GM23338 (cell line): ENCODE data around the gene DUSP5. TPM values are rescaled to one million over a fixed set of nuclear protein-coding genes. Genes with fewer than 3 reads are reported as not detected.

Experiments used
- ATAC-seq: fragments of 200-7000 bp; cut with Tn5 transposase; 3 replicates; pipeline ENCODE4 v1.9.1; 2020
- DNase-seq: peaks from one replicate; pipeline ENCODE4 v3.0.0-alpha.2; 2015; ENCODE audit warnings: low spot score
- H2AFZ ChIP-seq: fragments of 200-600 bp; sonication (generic); 2 replicates; pipeline ENCODE4 v1.8.0; 2016; ENCODE audit warnings: antibody characterized with exemption, mild to moderate bottlenecking, moderate library complexity
- H3F3A ChIP-seq: fragments of 200-600 bp; sonication (generic); replicated peaks from 2 replicates; pipeline ENCODE4 v1.8.0; 2017; ENCODE audit warnings: antibody characterized with exemption, mixed run types, low read depth
- H3K27ac ChIP-seq: fragments of 200-600 bp; sonication (generic); 2 replicates; pipeline ENCODE4 v1.6.1; 2016; ENCODE audit warnings: low read depth
- H3K27me3 ChIP-seq: fragments of 200-600 bp; sonication (generic); 2 replicates; pipeline ENCODE4 v1.8.0; 2016; ENCODE audit warnings: mild to moderate bottlenecking, mixed run types, moderate library complexity; ENCODE audit not compliant: insufficient read depth
- H3K36me3 ChIP-seq: fragments of 200-600 bp; sonication (generic); 2 replicates; pipeline ENCODE4 v1.8.0; 2016; ENCODE audit warnings: mild to moderate bottlenecking; ENCODE audit not compliant: insufficient read depth
- H3K4me1 ChIP-seq: fragments of 200-600 bp; sonication (generic); 2 replicates; pipeline ENCODE4 v1.8.0; 2016; ENCODE audit warnings: mild to moderate bottlenecking, moderate library complexity; ENCODE audit not compliant: insufficient read depth
- H3K4me2 ChIP-seq: fragments of 200-600 bp; sonication (generic); 2 replicates; pipeline ENCODE4 v1.7.1; 2017; ENCODE audit warnings: mixed run types
- H3K4me3 ChIP-seq: fragments of 200-600 bp; sonication (generic); 2 replicates; pipeline ENCODE4 v1.6.1; 2016; ENCODE audit warnings: mixed run types
- H3K79me2 ChIP-seq: fragments of 200-600 bp; sonication (generic); replicated peaks from 2 replicates; pipeline ENCODE4 v1.8.0; 2017; ENCODE audit warnings: mild to moderate bottlenecking; ENCODE audit not compliant: insufficient read depth
- H3K9me2 ChIP-seq: fragments of 200-600 bp; sonication (generic); 2 replicates; pipeline ENCODE4 v1.8.0; 2017; ENCODE audit not compliant: insufficient read depth
- H4K20me1 ChIP-seq: fragments of 200-600 bp; sonication (generic); replicated peaks from 2 replicates; pipeline ENCODE4 v1.8.0; 2017; ENCODE audit warnings: mild to moderate bottlenecking; ENCODE audit not compliant: insufficient read depth
- H3K27ac Mint-ChIP-seq: 2 replicates; pipeline ENCODE4 v1.8.0; 2020; ENCODE audit warnings: inconsistent platforms, mild to moderate bottlenecking, moderate library complexity, mixed read lengths
- H3K27me3 Mint-ChIP-seq: 3 replicates; pipeline ENCODE4 v1.8.0; 2022; ENCODE audit warnings: low read depth, mild to moderate bottlenecking, moderate library complexity, mixed read lengths, inconsistent platforms; ENCODE audit not compliant: insufficient read depth, poor library complexity
- H3K36me3 Mint-ChIP-seq: 3 replicates; pipeline ENCODE4 v1.8.0; 2021; ENCODE audit warnings: low read depth, mild to moderate bottlenecking, inconsistent platforms, moderate library complexity, mixed read lengths
- H3K4me1 Mint-ChIP-seq: 3 replicates; pipeline ENCODE4 v1.8.0; 2020; ENCODE audit warnings: mild to moderate bottlenecking, inconsistent platforms, mixed read lengths
- H3K4me3 Mint-ChIP-seq: 3 replicates; pipeline ENCODE4 v1.8.0; 2021; ENCODE audit warnings: moderate library complexity, mild to moderate bottlenecking, inconsistent platforms, mixed read lengths
- H3K9me3 Mint-ChIP-seq: 3 replicates; pipeline ENCODE4 v1.8.0; 2020; ENCODE audit warnings: moderate library complexity, mild to moderate bottlenecking, inconsistent platforms, mixed read lengths
- CREB1 ChIP-seq: fragments of 250-450 bp; sonication (Bioruptor Pico); IDR thresholded peaks from 2 replicates; pipeline ENCODE4 v1.5.0; 2020; ENCODE audit warnings: low read depth, mild to moderate bottlenecking, moderate library complexity
- CTCF ChIP-seq, 2 experiments: fragments of 200-600 bp in 1 of 2; sonication (generic) in 1 of 2; conservative IDR thresholded peaks; 2 replicates each; pipeline versions ENCODE4 v1.5.1 to v1.6.1; 2016 to 2017; ENCODE audit warnings: antibody characterized with exemption in 2 of 2, low read depth in 2 of 2, mild to moderate bottlenecking in 2 of 2, moderate library complexity in 1 of 2
- ETS1 ChIP-seq: IDR thresholded peaks from 2 replicates; pipeline ENCODE4 v1.6.1; 2016; ENCODE audit warnings: antibody characterized with exemption
- EZH2 ChIP-seq: fragments of 200-600 bp; sonication (generic); IDR thresholded peaks from one replicate; pipeline ENCODE4 v1.8.0; 2017; ENCODE audit warnings: antibody characterized with exemption, mild to moderate bottlenecking, low read depth; ENCODE audit not compliant: unreplicated experiment
- EZH2phosphoT487 ChIP-seq: fragments of 200-600 bp; sonication (generic); IDR thresholded peaks from one replicate; pipeline ENCODE4 v1.8.1; 2018; ENCODE audit warnings: antibody characterized with exemption; ENCODE audit not compliant: unreplicated experiment
- JUNB ChIP-seq: IDR thresholded peaks from one replicate; pipeline ENCODE4 v1.6.1; 2016; ENCODE audit warnings: antibody characterized with exemption; ENCODE audit not compliant: unreplicated experiment
- NANOG ChIP-seq: IDR thresholded peaks from 2 replicates; pipeline ENCODE4 v1.6.1; 2016; ENCODE audit warnings: antibody characterized with exemption, borderline replicate concordance
- POLR2AphosphoS5 ChIP-seq: IDR thresholded peaks from 2 replicates; pipeline ENCODE4 v1.6.1; 2016; ENCODE audit warnings: antibody characterized with exemption, low read depth
- STAT1 ChIP-seq: IDR thresholded peaks from one replicate; pipeline ENCODE4 v1.6.1; 2016; ENCODE audit warnings: antibody characterized with exemption; ENCODE audit not compliant: unreplicated experiment
- ZNF114 ChIP-seq: fragments of 250-450 bp; sonication (Bioruptor Pico); IDR thresholded peaks from 2 replicates; pipeline ENCODE4 v1.5.0; 2020; ENCODE audit warnings: mild to moderate bottlenecking, moderate library complexity
- ZNF331 ChIP-seq: fragments of 250-450 bp; sonication (Bioruptor Pico); IDR thresholded peaks from 2 replicates; pipeline ENCODE4 v1.5.0; 2020; ENCODE audit warnings: low read depth, mild to moderate bottlenecking, moderate library complexity
- polyA plus RNA-seq: library from polyadenylated mRNA; unstranded; fragments of >200 nt; fragmentation: Nextera tagmentation; extraction: Ambion mirVana; gene quantifications from 2 replicates; pipeline ENCODE4 v1.2.1, GENCODE V29; 2016
- total RNA-seq: library from RNA; depleted of rRNA; stranded (reverse); fragments of >200 nt; shearing (Covaris generic); gene quantifications from 2 replicates; pipeline ENCODE4 v1.2.3, GENCODE V29; 2014
- TF ChIP-seq, protein P1 (sequence below): fragments of 250-450 bp; sonication (Bioruptor Pico); IDR thresholded peaks from 2 replicates; pipeline ENCODE4 v1.5.0; 2020; ENCODE audit warnings: mild to moderate bottlenecking, moderate library complexity
- TF ChIP-seq, protein P2 (sequence below): IDR thresholded peaks from one replicate; pipeline ENCODE4 v1.6.1; 2018; ENCODE audit warnings: antibody characterized with exemption; ENCODE audit not compliant: unreplicated experiment

DUSP5 gene
- total and polyA plus RNA-seq, 2 experiments from 2014 or later, result 10.8 to 35.9 TPM

GRCh38 chr10:110509560-110509959 lies 11.9 kb downstream of the DUSP5 start:
- DNase-seq (no peak), ATAC-seq (no peak)
- Histone ChIP-seq H3K79me2 (peaks cover 12% of the 10 kb centered on the region), H3K4me3 (no peak overlapping the region), H3K9me2 (no peaks in the 10 kb centered on the region), H3K27ac (no peak overlapping the region), H3K4me1 (no peaks in the 10 kb centered on the region), H4K20me1 (peaks cover 4% of the 10 kb centered on the region; the same call in 1 of the 2 replicates), H2AFZ (no peak overlapping the region), H3F3A (no peaks in the 10 kb centered on the region), H3K4me2 (no peak overlapping the region), H3K36me3 (peaks cover 16% of the 10 kb centered on the region), H3K27me3 (no peaks in the 10 kb centered on the region)
- no peak overlapping the region for H3K27ac Mint-ChIP-seq
- peaks cover 90% of the 10 kb centered on the region for H3K36me3 Mint-ChIP-seq
- H3K27me3 Mint-ChIP-seq, result peaks cover 1% of the 10 kb centered on the region
- no peak overlapping the region for H3K4me3 Mint-ChIP-seq
- peaks cover 4% of the 10 kb centered on the region; the same call in 2 of the 3 replicates for H3K4me1 Mint-ChIP-seq
- TF ChIP-seq ZNF331 (CRISPR knock-in tag) (no peak), CREB1 (CRISPR knock-in tag) (no peak), ZNF114 (CRISPR knock-in tag) (no peak), EZH2 (no peak), POLR2AphosphoS5 (no peak), EZH2phosphoT487 (no peak), JUNB (no peak), STAT1 (no peak), ETS1 (no peak), NANOG (no peak), CTCF (conservative IDR thresholded peaks at IDR 0.05; ENCODE audit: low read depth in 2 of 2) (no peak)
- TF ChIP-seq, protein P1, sequence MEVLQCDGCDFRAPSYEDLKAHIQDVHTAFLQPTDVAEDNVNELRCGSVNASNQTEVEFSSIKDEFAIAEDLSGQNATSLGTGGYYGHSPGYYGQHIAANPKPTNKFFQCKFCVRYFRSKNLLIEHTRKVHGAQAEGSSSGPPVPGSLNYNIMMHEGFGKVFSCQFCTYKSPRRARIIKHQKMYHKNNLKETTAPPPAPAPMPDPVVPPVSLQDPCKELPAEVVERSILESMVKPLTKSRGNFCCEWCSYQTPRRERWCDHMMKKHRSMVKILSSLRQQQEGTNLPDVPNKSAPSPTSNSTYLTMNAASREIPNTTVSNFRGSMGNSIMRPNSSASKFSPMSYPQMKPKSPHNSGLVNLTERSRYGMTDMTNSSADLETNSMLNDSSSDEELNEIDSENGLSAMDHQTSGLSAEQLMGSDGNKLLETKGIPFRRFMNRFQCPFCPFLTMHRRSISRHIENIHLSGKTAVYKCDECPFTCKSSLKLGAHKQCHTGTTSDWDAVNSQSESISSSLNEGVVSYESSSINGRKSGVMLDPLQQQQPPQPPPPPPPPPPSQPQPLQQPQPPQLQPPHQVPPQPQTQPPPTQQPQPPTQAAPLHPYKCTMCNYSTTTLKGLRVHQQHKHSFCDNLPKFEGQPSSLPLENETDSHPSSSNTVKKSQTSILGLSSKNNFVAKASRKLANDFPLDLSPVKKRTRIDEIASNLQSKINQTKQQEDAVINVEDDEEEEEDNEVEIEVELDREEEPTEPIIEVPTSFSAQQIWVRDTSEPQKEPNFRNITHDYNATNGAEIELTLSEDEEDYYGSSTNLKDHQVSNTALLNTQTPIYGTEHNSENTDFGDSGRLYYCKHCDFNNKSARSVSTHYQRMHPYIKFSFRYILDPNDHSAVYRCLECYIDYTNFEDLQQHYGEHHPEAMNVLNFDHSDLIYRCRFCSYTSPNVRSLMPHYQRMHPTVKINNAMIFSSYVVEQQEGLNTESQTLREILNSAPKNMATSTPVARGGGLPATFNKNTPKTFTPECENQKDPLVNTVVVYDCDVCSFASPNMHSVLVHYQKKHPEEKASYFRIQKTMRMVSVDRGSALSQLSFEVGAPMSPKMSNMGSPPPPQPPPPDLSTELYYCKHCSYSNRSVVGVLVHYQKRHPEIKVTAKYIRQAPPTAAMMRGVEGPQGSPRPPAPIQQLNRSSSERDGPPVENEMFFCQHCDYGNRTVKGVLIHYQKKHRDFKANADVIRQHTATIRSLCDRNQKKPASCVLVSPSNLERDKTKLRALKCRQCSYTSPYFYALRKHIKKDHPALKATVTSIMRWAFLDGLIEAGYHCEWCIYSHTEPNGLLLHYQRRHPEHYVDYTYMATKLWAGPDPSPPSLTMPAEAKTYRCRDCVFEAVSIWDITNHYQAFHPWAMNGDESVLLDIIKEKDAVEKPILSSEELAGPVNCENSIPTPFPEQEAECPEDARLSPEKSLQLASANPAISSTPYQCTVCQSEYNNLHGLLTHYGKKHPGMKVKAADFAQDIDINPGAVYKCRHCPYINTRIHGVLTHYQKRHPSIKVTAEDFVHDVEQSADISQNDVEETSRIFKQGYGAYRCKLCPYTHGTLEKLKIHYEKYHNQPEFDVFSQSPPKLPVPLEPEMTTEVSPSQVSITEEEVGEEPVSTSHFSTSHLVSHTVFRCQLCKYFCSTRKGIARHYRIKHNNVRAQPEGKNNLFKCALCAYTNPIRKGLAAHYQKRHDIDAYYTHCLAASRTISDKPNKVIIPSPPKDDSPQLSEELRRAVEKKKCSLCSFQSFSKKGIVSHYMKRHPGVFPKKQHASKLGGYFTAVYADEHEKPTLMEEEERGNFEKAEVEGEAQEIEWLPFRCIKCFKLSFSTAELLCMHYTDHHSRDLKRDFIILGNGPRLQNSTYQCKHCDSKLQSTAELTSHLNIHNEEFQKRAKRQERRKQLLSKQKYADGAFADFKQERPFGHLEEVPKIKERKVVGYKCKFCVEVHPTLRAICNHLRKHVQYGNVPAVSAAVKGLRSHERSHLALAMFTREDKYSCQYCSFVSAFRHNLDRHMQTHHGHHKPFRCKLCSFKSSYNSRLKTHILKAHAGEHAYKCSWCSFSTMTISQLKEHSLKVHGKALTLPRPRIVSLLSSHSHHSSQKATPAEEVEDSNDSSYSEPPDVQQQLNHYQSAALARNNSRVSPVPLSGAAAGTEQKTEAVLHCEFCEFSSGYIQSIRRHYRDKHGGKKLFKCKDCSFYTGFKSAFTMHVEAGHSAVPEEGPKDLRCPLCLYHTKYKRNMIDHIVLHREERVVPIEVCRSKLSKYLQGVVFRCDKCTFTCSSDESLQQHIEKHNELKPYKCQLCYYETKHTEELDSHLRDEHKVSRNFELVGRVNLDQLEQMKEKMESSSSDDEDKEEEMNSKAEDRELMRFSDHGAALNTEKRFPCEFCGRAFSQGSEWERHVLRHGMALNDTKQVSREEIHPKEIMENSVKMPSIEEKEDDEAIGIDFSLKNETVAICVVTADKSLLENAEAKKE (CRISPR knock-in tag), result no peak
- TF ChIP-seq, protein P2, sequence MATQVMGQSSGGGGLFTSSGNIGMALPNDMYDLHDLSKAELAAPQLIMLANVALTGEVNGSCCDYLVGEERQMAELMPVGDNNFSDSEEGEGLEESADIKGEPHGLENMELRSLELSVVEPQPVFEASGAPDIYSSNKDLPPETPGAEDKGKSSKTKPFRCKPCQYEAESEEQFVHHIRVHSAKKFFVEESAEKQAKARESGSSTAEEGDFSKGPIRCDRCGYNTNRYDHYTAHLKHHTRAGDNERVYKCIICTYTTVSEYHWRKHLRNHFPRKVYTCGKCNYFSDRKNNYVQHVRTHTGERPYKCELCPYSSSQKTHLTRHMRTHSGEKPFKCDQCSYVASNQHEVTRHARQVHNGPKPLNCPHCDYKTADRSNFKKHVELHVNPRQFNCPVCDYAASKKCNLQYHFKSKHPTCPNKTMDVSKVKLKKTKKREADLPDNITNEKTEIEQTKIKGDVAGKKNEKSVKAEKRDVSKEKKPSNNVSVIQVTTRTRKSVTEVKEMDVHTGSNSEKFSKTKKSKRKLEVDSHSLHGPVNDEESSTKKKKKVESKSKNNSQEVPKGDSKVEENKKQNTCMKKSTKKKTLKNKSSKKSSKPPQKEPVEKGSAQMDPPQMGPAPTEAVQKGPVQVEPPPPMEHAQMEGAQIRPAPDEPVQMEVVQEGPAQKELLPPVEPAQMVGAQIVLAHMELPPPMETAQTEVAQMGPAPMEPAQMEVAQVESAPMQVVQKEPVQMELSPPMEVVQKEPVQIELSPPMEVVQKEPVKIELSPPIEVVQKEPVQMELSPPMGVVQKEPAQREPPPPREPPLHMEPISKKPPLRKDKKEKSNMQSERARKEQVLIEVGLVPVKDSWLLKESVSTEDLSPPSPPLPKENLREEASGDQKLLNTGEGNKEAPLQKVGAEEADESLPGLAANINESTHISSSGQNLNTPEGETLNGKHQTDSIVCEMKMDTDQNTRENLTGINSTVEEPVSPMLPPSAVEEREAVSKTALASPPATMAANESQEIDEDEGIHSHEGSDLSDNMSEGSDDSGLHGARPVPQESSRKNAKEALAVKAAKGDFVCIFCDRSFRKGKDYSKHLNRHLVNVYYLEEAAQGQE, result no peak
- H3K9me3 Mint-ChIP-seq, result no peaks in the 10 kb centered on the region
